HEK293T (cell line): ENCODE data around the gene ZNF544.

ENCODE experiments used
- CTCF ChIA-PET: fragments of 350-600 bp; formaldehyde crosslinking; extraction: SDS; loops from one replicate; lab custom pipeline; 2021; ENCODE audit warnings: antibody characterized with exemption, inconsistent platforms; lab: Yijun Ruan, JAX
- POLR2A ChIA-PET: fragments of 350-600 bp; formaldehyde crosslinking; extraction: SDS; loops from one replicate; lab custom pipeline; 2020; ENCODE audit warnings: antibody characterized with exemption, inconsistent platforms; lab: Yijun Ruan, JAX
- DNase-seq: peaks from one replicate; pipeline ENCODE4 v3.0.0; 2012; ENCODE audit warnings: mixed read lengths; ENCODE audit errors: extremely low spot score
- ARNT ChIP-seq: fragments of 450-650 bp; IDR thresholded peaks from 2 replicates; pipeline ENCODE4 v1.6.1; 2017; ENCODE audit warnings: mild to moderate bottlenecking
- BHLHE40 ChIP-seq: fragments of 450-650 bp; IDR thresholded peaks from 2 replicates; pipeline ENCODE4 v1.6.1; 2016; ENCODE audit warnings: mild to moderate bottlenecking, moderate library complexity, borderline replicate concordance
- CTBP1 ChIP-seq: fragments of 450-650 bp; IDR thresholded peaks from 2 replicates; pipeline ENCODE4 v1.6.1; 2016; ENCODE audit warnings: borderline replicate concordance
- ELF4 ChIP-seq: fragments of 450-650 bp; IDR thresholded peaks from 2 replicates; pipeline ENCODE4 v1.6.1; 2017; ENCODE audit warnings: antibody characterized with exemption
- FOXA1 ChIP-seq: fragments of 450-650 bp; IDR thresholded peaks from 2 replicates; pipeline ENCODE4 v1.6.1; 2016; ENCODE audit warnings: mild to moderate bottlenecking
- FOXK2 ChIP-seq: fragments of 450-650 bp; IDR thresholded peaks from 2 replicates; pipeline ENCODE4 v1.6.1; 2016; ENCODE audit warnings: mild to moderate bottlenecking
- FOXM1 ChIP-seq: fragments of 450-650 bp; IDR thresholded peaks from 2 replicates; pipeline ENCODE4 v1.6.1; 2017; ENCODE audit warnings: mild to moderate bottlenecking, borderline replicate concordance
- HDGF ChIP-seq: fragments of 450-650 bp; IDR thresholded peaks from 2 replicates; pipeline ENCODE4 v1.6.1; 2017; ENCODE audit warnings: antibody characterized with exemption, borderline replicate concordance
- L3MBTL2 ChIP-seq: fragments of 450-650 bp; conservative IDR thresholded peaks from 2 replicates; pipeline ENCODE4 v1.6.1; 2016; ENCODE audit warnings: mild to moderate bottlenecking
- LEF1 ChIP-seq: fragments of 450-650 bp; IDR thresholded peaks from 2 replicates; pipeline ENCODE4 v1.6.1; 2017; ENCODE audit warnings: mild to moderate bottlenecking, borderline replicate concordance
- NFRKB ChIP-seq: fragments of 450-650 bp; IDR thresholded peaks from 2 replicates; pipeline ENCODE4 v1.6.1; 2016; ENCODE audit warnings: mild to moderate bottlenecking, moderate library complexity
- SP1 ChIP-seq: fragments of 450-650 bp; IDR thresholded peaks from 2 replicates; pipeline ENCODE4 v1.6.1; 2017
- SUZ12 ChIP-seq: fragments of 450-650 bp; IDR thresholded peaks from 2 replicates; pipeline ENCODE4 v1.6.1; 2016; ENCODE audit warnings: mild to moderate bottlenecking
- TARDBP ChIP-seq: fragments of 450-650 bp; IDR thresholded peaks from 2 replicates; pipeline ENCODE4 v1.6.1; 2016
- ZNF384 ChIP-seq: fragments of 450-650 bp; IDR thresholded peaks from 2 replicates; pipeline ENCODE4 v1.6.1; 2016
- TF ChIP-seq, protein P1 (sequence below): fragments of 450-650 bp; IDR thresholded peaks from 2 replicates; pipeline ENCODE4 v1.6.1; 2016

ZNF544 gene

GRCh38 chr19:58213075-58213369, 15.7 kb upstream of the ZNF544 start:
- DNase-seq = no peak
- TF ChIP-seq ZNF384 = no peak
- TF ChIP-seq TARDBP = no peak
- no peak for TF ChIP-seq ARNT
- no peak for TF ChIP-seq ELF4
- no peak for TF ChIP-seq SP1
- no peak for TF ChIP-seq NFRKB
- TF ChIP-seq L3MBTL2 = no peak
- TF ChIP-seq FOXA1 = no peak
- TF ChIP-seq, protein P1, sequence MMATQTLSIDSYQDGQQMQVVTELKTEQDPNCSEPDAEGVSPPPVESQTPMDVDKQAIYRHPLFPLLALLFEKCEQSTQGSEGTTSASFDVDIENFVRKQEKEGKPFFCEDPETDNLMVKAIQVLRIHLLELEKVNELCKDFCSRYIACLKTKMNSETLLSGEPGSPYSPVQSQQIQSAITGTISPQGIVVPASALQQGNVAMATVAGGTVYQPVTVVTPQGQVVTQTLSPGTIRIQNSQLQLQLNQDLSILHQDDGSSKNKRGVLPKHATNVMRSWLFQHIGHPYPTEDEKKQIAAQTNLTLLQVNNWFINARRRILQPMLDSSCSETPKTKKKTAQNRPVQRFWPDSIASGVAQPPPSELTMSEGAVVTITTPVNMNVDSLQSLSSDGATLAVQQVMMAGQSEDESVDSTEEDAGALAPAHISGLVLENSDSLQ = no peak
- TF ChIP-seq BHLHE40 = no peak
- no peak for TF ChIP-seq CTBP1
- ChIA-PET POLR2A (no interaction called here), CTCF (no interaction called here)

DNA sequence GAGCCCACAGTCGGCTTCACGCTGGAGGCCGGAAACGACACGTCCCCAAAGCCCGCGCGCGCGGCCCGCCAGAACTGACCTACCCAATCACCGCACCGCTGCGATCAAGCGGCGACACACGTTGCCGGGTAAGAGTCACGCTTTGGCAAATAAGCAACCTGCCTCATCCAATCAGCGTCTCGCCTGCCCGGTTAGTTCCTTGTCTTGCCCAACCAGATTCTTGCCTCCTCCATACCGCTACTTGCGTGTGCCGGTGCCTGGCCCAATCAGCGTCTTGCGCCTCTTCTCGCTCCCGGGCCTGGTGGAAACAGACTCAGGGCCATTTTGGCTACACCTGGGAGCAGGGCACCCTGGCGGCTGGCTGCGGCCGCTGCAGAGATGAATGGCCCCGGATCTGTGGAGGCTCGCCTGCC, 11.6 kb upstream of the ZNF544 start:
- TF ChIP-seq TARDBP = no peak
- no peak for TF ChIP-seq ELF4
- TF ChIP-seq NFRKB = no peak
- TF ChIP-seq ZNF384 = no peak
- TF ChIP-seq FOXA1 = no peak
- no peak for TF ChIP-seq SUZ12
- no peak for TF ChIP-seq SP1
- no peak for TF ChIP-seq L3MBTL2
- no peak for TF ChIP-seq CTBP1
- no peak for TF ChIP-seq LEF1
- TF ChIP-seq FOXM1 = no peak
- TF ChIP-seq, protein P1 = no peak
- DNase-seq = no peak
- POLR2A ChIA-PET = no interaction called here
- CTCF ChIA-PET = no interaction called here

- TF ChIP-seq ZNF384 = no peak
- no peak for DNase-seq
- ChIA-PET CTCF (no interaction called here), POLR2A (no interaction called here)
Measured at GRCh38 chr19:58217607-58218391, 10.9 kb upstream of the ZNF544 start.

GRCh38 chr19:58218899-58219298, 9.8 kb upstream of the ZNF544 start:
- ChIA-PET CTCF (no interaction called here), POLR2A (no interaction called here)
- DNase-seq = no peak
- TF ChIP-seq NFRKB (no peak), ZNF384 (no peak), ARNT (no peak), SP1 (no peak), FOXK2 (no peak), FOXM1 (no peak), BHLHE40 (no peak), SUZ12 (no peak), FOXA1 (no peak), LEF1 (no peak), HDGF (no peak), ELF4 (no peak), TARDBP (no peak), L3MBTL2 (no peak), CTBP1 (no peak)
- TF ChIP-seq, protein P1 = no peak

DNA sequence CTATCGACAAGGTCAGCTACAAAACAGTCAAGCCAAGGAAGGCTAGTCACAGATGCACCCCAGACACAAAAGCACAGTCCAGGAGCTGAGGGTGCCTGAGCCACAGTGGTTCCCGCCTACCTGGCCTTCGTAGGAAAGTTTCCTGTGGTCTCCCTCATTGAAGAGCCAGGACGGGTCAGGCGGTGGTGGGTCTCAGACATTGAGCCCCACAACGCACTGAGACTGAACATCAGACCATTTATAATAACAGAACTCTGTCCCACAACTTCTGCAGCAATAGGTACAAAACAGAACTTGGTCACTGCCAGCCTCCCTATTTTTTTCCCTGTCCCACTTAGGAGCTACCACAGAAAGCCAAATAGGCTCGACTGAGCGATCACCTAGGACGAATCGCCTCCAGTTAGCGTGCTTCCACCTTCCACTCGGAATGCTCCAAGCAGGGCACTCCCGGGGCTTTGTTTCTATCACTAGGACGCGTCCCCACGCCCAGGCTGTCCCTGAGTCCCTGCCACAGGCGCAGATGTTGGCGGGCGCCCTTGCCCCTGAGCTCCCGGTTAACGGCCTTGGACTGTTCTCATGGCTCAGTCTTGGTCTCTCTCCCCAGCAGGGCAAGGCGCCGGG, 640 bp upstream of the ZNF544 start:
- TF ChIP-seq, protein P1 = no peak
- TF ChIP-seq ARNT (no peak), NFRKB (no peak), LEF1 (no peak), HDGF (no peak), L3MBTL2 (no peak), BHLHE40 (no peak), SP1 (no peak), FOXK2 (no peak), FOXA1 (no peak), SUZ12 (no peak), FOXM1 (no peak), TARDBP (no peak), ZNF384 (no peak)
- CTCF ChIA-PET = no interaction called here
- no peak for DNase-seq
- POLR2A ChIA-PET = interaction anchor here (0.8 to 2.6 kb wide), 8 partner anchors 11 to 291 kb away, joined by 3 to 13 read pairs (median 5); partner anchors contain the start of genes ZBTB45, ZNF274 and ZNF497
